K562 (cell line): ENCODE measurements around the gene LIPT2. TPM values are rescaled to one million over a fixed set of nuclear protein-coding genes. Genes with fewer than 3 reads are reported as not detected.
A peak's percentile ranks its signal among the peaks of the same experiment; 100 is the strongest.

Source experiments
- BRCA1 ChIP-seq, 2 experiments: fragments of 450-650 bp in 1 of 2; sonication (generic) in 1 of 2; formaldehyde crosslinking in 1 of 2; IDR thresholded peaks; 2 replicates each; pipeline versions ENCODE4 v1.5.0 to v1.6.1; 2017 to 2020; ENCODE audit warnings: mild to moderate bottlenecking in 1 of 2, missing genetic modification reagents in 1 of 2
- CHD2 ChIP-seq: IDR thresholded peaks from 2 replicates; pipeline ENCODE4 v1.6.1; 2011; ENCODE audit warnings: low read depth, low read length
- CREBBP ChIP-seq: IDR thresholded peaks from one replicate; pipeline ENCODE4 v1.6.1; 2012; ENCODE audit warnings: low read depth, mild to moderate bottlenecking, control low read depth, inconsistent platforms, low read length
- ELF1 ChIP-seq: fragments of 200-800 bp; sonication (Bioruptor generic); IDR thresholded peaks from 2 replicates; pipeline ENCODE4 v1.6.1; 2016; ENCODE audit warnings: missing genetic modification characterization, missing compliant biosample characterization
- ETS1 ChIP-seq: conservative IDR thresholded peaks from 2 replicates; pipeline ENCODE4 v1.6.1; 2011; ENCODE audit warnings: low read depth, mild to moderate bottlenecking, low read length; ENCODE audit not compliant: control insufficient read depth
- ETV1 ChIP-seq: fragments of 450-650 bp; conservative IDR thresholded peaks from 2 replicates; pipeline ENCODE4 v1.6.1; 2016; ENCODE audit warnings: missing genetic modification characterization, control low read depth, low read depth, missing compliant biosample characterization
- GATAD2A ChIP-seq: fragments of 450-650 bp; IDR thresholded peaks from 2 replicates; pipeline ENCODE4 v1.6.1; 2017
- MEF2A ChIP-seq: IDR thresholded peaks from 2 replicates; pipeline ENCODE4 v1.6.1; 2011; ENCODE audit warnings: low read depth, mild to moderate bottlenecking, low read length, moderate library complexity; ENCODE audit not compliant: control insufficient read depth
- MEF2D ChIP-seq: conservative IDR thresholded peaks from 2 replicates; pipeline ENCODE4 v1.6.1; 2016; ENCODE audit warnings: low read depth, missing genetic modification characterization, missing compliant biosample characterization
- NFRKB ChIP-seq: fragments of 450-650 bp; IDR thresholded peaks from 2 replicates; pipeline ENCODE4 v1.6.1; 2016; ENCODE audit warnings: low read depth
- NFXL1 ChIP-seq: fragments of 450-650 bp; formaldehyde crosslinking; IDR thresholded peaks from 2 replicates; pipeline ENCODE4 v1.4.0; 2021; ENCODE audit warnings: mild to moderate bottlenecking
- PHTF2 ChIP-seq: fragments of 250-450 bp; sonication (Bioruptor Pico); IDR thresholded peaks from 2 replicates; pipeline ENCODE4 v1.5.0; 2021; ENCODE audit warnings: mild to moderate bottlenecking
- RBFOX2 ChIP-seq: fragments of 200-400 bp; formaldehyde crosslinking; IDR thresholded peaks from 2 replicates; pipeline ENCODE4 v1.6.1; 2017; ENCODE audit warnings: low read depth, mild to moderate bottlenecking, low read length, moderate library complexity
- SPI1 ChIP-seq: IDR thresholded peaks from 2 replicates; pipeline ENCODE4 v1.6.1; 2011; ENCODE audit warnings: low read depth, low read length, control low read depth, borderline replicate concordance
- SRSF3 ChIP-seq: fragments of 200-400 bp; formaldehyde crosslinking; IDR thresholded peaks from 2 replicates; pipeline ENCODE4 v1.6.1; 2016; ENCODE audit warnings: mild to moderate bottlenecking, low read length, moderate library complexity; ENCODE audit not compliant: insufficient read depth
- TCF7 ChIP-seq: sonication (generic); IDR thresholded peaks from 2 replicates; pipeline ENCODE4 v1.6.1; 2016; ENCODE audit warnings: antibody characterized with exemption, borderline replicate concordance
- ZBTB43 ChIP-seq: sonication (generic); formaldehyde crosslinking; IDR thresholded peaks from 2 replicates; pipeline ENCODE4 v1.8.0; 2023; ENCODE audit warnings: mild to moderate bottlenecking, missing genetic modification reagents
- ZNF239 ChIP-seq: fragments of 250-450 bp; sonication (Bioruptor Pico); IDR thresholded peaks from 2 replicates; pipeline ENCODE4 v1.4.0; 2020; ENCODE audit warnings: mild to moderate bottlenecking
- ZNF717 ChIP-seq: fragments of 250-450 bp; sonication (Bioruptor Pico); IDR thresholded peaks from 2 replicates; pipeline ENCODE4 v1.5.0; 2021
- ZNF77 ChIP-seq: fragments of 250-450 bp; sonication (Bioruptor Pico); IDR thresholded peaks from 2 replicates; pipeline ENCODE4 v1.5.0; 2020
- polyA plus RNA-seq, 8 experiments: library from polyadenylated mRNA; depleted of rRNA in 4 of 8; stranded (reverse) in 5 of 8; unstranded in 3 of 8; fragments of >200 nt; fragmentation: Nextera tagmentation in 2 of 8; fragmentation: Illumina TruSeq in 1 of 8; extraction: Ambion mirVana in 2 of 8; extraction: Trizol in 1 of 8; gene quantifications; 2 replicates each; pipeline versions ENCODE4 v1.2.1 to v1.2.3, GENCODE V29; 2011 to 2014; ENCODE audit warnings: inconsistent platforms in 1 of 8, missing spikeins in 1 of 8
- total RNA-seq, 7 experiments: library from RNA; depleted of rRNA in 6 of 7; stranded (reverse); fragments of >200 nt in 6 of 7; fragmentation: Illumina TruSeq in 2 of 7; extraction: Trizol in 2 of 7; gene quantifications; 2 replicates each; pipeline versions ENCODE4 v1.2.1 to v1.2.3, GENCODE V29; 2011 to 2021; ENCODE audit warnings: low replicate concordance in 1 of 7
- TF ChIP-seq, protein P1 (sequence below): sonication (generic); formaldehyde crosslinking; IDR thresholded peaks from 2 replicates; pipeline ENCODE4 v1.8.1; 2022; ENCODE audit warnings: missing genetic modification reagents
- TF ChIP-seq, protein P2 (sequence below): fragments of 450-650 bp; formaldehyde crosslinking; IDR thresholded peaks from 2 replicates; pipeline ENCODE4 v1.4.0; 2020; ENCODE audit warnings: mild to moderate bottlenecking, mixed read lengths
- TF ChIP-seq, protein P3 (sequence below), 2 experiments: fragments of 250-450 bp in 1 of 2; fragments of 450-650 bp in 1 of 2; sonication (Bioruptor Pico) in 1 of 2; IDR thresholded peaks; 2 replicates each; pipeline versions ENCODE4 v1.6.1 to v1.8.0; 2016 to 2021; ENCODE audit warnings: mild to moderate bottlenecking in 2 of 2, moderate library complexity in 2 of 2, missing compliant biosample characterization in 1 of 2, missing genetic modification characterization in 1 of 2

LIPT2 gene
- total and polyA plus RNA-seq, 9 of the 15 experiments (the other 6 are each of a cell fraction or from before 2014, with no cell fraction given) = 1.00 to 5.2 (median 3.5) TPM

DNA sequence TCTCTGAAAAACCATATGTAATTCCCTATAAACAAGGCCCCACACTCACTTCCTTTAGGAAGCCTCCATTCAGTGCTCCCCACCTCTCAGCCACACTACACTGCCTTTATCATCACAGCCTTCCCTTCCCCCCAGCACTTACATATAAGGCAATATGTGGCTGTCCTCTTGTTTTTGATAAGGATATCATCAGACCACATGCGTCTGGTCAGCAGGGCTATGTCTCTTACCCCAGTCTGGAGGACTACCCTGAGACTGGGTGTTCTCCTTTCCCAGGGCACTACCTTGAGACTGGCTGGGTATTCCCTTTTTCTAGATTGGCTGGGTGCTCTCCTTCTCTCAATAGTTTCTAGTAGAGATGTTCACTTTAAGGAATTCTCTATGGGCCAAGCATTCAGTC is 33.9 kb downstream of the LIPT2 start (continued):
- TF ChIP-seq BRCA1 (IDR thresholded peaks at IDR 0.05) (no peak), BRCA1 (CRISPR knock-in tag; IDR thresholded peaks at IDR 0.05) (no peak), CREBBP (no peak), NFRKB (no peak), NFXL1 (CRISPR knock-in tag) (no peak), ZNF77 (CRISPR knock-in tag) (no peak), SRSF3 (no peak), ETS1 (no peak), GATAD2A (no peak), ELF1 (tag) (no peak), ZNF717 (CRISPR knock-in tag) (no peak), SPI1 (no peak), RBFOX2 (no peak), MEF2D (tag) (no peak), TCF7 (no peak), ETV1 (tag) (no peak), PHTF2 (CRISPR knock-in tag) (no peak), ZNF239 (0 out of 2 replicates have a peak, but pooled peaks have one; percentile 19), MEF2A (no peak), ZBTB43 (no peak), CHD2 (no peak)
- TF ChIP-seq, protein P1, sequence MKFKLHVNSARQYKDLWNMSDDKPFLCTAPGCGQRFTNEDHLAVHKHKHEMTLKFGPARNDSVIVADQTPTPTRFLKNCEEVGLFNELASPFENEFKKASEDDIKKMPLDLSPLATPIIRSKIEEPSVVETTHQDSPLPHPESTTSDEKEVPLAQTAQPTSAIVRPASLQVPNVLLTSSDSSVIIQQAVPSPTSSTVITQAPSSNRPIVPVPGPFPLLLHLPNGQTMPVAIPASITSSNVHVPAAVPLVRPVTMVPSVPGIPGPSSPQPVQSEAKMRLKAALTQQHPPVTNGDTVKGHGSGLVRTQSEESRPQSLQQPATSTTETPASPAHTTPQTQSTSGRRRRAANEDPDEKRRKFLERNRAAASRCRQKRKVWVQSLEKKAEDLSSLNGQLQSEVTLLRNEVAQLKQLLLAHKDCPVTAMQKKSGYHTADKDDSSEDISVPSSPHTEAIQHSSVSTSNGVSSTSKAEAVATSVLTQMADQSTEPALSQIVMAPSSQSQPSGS (CRISPR knock-in tag) = no peak
- TF ChIP-seq, protein P2, sequence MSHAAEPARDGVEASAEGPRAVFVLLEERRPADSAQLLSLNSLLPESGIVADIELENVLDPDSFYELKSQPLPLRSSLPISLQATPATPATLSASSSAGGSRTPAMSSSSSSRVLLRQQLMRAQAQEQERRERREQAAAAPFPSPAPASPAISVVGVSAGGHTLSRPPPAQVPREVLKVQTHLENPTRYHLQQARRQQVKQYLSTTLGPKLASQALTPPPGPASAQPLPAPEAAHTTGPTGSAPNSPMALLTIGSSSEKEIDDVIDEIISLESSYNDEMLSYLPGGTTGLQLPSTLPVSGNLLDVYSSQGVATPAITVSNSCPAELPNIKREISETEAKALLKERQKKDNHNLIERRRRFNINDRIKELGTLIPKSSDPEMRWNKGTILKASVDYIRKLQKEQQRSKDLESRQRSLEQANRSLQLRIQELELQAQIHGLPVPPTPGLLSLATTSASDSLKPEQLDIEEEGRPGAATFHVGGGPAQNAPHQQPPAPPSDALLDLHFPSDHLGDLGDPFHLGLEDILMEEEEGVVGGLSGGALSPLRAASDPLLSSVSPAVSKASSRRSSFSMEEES = no peak
- TF ChIP-seq, protein P3, sequence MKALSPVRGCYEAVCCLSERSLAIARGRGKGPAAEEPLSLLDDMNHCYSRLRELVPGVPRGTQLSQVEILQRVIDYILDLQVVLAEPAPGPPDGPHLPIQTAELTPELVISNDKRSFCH (CRISPR knock-in tag; IDR thresholded peaks at IDR 0.05) = no peak
- TF ChIP-seq, protein P3 (tag; IDR thresholded peaks at IDR 0.05) = no peak
